Smooth muscle cell (in vitro differentiated cells): ENCODE data around the gene TMEM81. TPM values are rescaled to one million over a fixed set of nuclear protein-coding genes. Genes with fewer than 3 reads are reported as not detected.

Source experiments
- DNase-seq: peaks from one replicate; lab custom pipeline; 2025; ENCODE audit not compliant: unreplicated experiment; lab: John Stamatoyannopoulos, UW
- H2AFZ ChIP-seq: fragments of 200-600 bp; sonication (generic); 2 replicates; pipeline ENCODE4 v1.6.0; 2016; ENCODE audit warnings: antibody characterized with exemption, low read depth, mild to moderate bottlenecking
- H3F3A ChIP-seq: fragments of 200-600 bp; sonication (generic); 2 replicates; pipeline ENCODE4 v1.6.0; 2017; ENCODE audit warnings: antibody characterized with exemption, low read depth
- H3K27ac ChIP-seq: fragments of 200-600 bp; sonication (generic); 2 replicates; pipeline ENCODE4 v1.5.1; 2016; ENCODE audit warnings: low read depth, mild to moderate bottlenecking
- H3K27me3 ChIP-seq: fragments of 200-600 bp; sonication (generic); 2 replicates; pipeline ENCODE4 v1.6.1; 2016; ENCODE audit warnings: low read depth, mild to moderate bottlenecking
- H3K36me3 ChIP-seq: fragments of 200-600 bp; sonication (generic); 2 replicates; pipeline ENCODE4 v1.5.1; 2016; ENCODE audit warnings: low read depth
- H3K4me1 ChIP-seq: fragments of 200-600 bp; sonication (generic); 2 replicates; pipeline ENCODE4 v1.5.1; 2016; ENCODE audit warnings: low read depth
- H3K4me2 ChIP-seq: fragments of 200-600 bp; sonication (generic); 2 replicates; pipeline ENCODE4 v1.6.0; 2016; ENCODE audit warnings: mild to moderate bottlenecking
- H3K4me3 ChIP-seq: fragments of 200-600 bp; sonication (generic); 2 replicates; pipeline ENCODE4 v1.5.1; 2016; ENCODE audit warnings: mild to moderate bottlenecking
- H3K79me2 ChIP-seq: fragments of 200-600 bp; sonication (generic); 2 replicates; pipeline ENCODE4 v1.6.0; 2016; ENCODE audit warnings: low read depth, mild to moderate bottlenecking
- H3K9ac ChIP-seq: fragments of 200-600 bp; sonication (generic); 2 replicates; pipeline ENCODE4 v1.6.0; 2016; ENCODE audit warnings: low read depth
- H3K9me3 ChIP-seq: fragments of 200-600 bp; sonication (generic); replicated peaks from 2 replicates; pipeline ENCODE4 v1.5.1; 2016; ENCODE audit warnings: low read depth
- H4K20me1 ChIP-seq: fragments of 200-600 bp; sonication (generic); 2 replicates; pipeline ENCODE4 v1.6.0; 2016; ENCODE audit warnings: low read depth
- CTCF ChIP-seq: fragments of 200-600 bp; sonication (generic); IDR thresholded peaks from 2 replicates; pipeline ENCODE4 v1.5.1; 2017; ENCODE audit warnings: borderline replicate concordance, mild to moderate bottlenecking, antibody characterized with exemption; ENCODE audit not compliant: insufficient read depth, poor library complexity, severe bottlenecking
- WGBS: methylation state at CpG from one replicate; pipeline ENCODE4 v1.1.7; 2016; ENCODE audit warnings: low lambda C conversion rate; 5-methylcytosine and 5-hydroxymethylcytosine counted together
- polyA plus RNA-seq: library from polyadenylated mRNA; unstranded; fragments of >200 nt; fragmentation: Nextera tagmentation; extraction: Ambion mirVana; gene quantifications from 2 replicates; pipeline ENCODE4 v1.2.1, GENCODE V29; 2016
- total RNA-seq: library from RNA; depleted of rRNA; stranded (reverse); fragments of >200 nt; gene quantifications from 2 replicates; pipeline ENCODE4 v1.2.3, GENCODE V29; 2014

TMEM81 gene
- total and polyA plus RNA-seq, 2 experiments from 2014 or later, result 1.8 to 1.9 TPM

- WGBS, result 28% methylated on average over 43 of the region's 53 CpGs
- Histone ChIP-seq H3K4me1 (peaks cover 19% of the 10 kb centered on the region), H3K79me2 (no peaks in the 10 kb centered on the region), H3F3A (no peaks in the 10 kb centered on the region), H3K27ac (no peak within 1 kb of the TSS), H3K4me2 (no peak within 1 kb of the TSS), H3K4me3 (no peak within 1 kb of the TSS), H3K36me3 (no peaks in the 10 kb centered on the region), H2AFZ (no peak within 1 kb of the TSS), H3K9ac (no peak within 1 kb of the TSS), H3K9me3 (no peaks in the 10 kb centered on the region), H3K27me3 (peaks cover 98% of the 10 kb centered on the region), H4K20me1 (no peaks in the 10 kb centered on the region)
- no peak for DNase-seq
- TF ChIP-seq CTCF, result no peak
These were observed 41.1 kb downstream of the TMEM81 start, which contains the start of gene CNTN2 for GRCh38 chr1:205042911-205043806. TSS of gene CNTN2 (plus strand) at chr1:205043212. CDS start at chr1:205053186, 9,974 bp downstream.

GRCh38 chr1:205041998-205042910 lies 42.0 kb downstream of the TMEM81 start:
- Histone ChIP-seq H3K36me3 (no peaks in the 10 kb centered on the region), H3K27me3 (peaks cover 95% of the 10 kb centered on the region), H4K20me1 (no peaks in the 10 kb centered on the region), H2AFZ (no peak overlapping the region), H3K9ac (no peak overlapping the region), H3K27ac (no peak overlapping the region), H3K4me3 (no peak overlapping the region), H3K9me3 (no peaks in the 10 kb centered on the region), H3K79me2 (no peaks in the 10 kb centered on the region), H3F3A (no peaks in the 10 kb centered on the region), H3K4me1 (peaks cover 19% of the 10 kb centered on the region), H3K4me2 (no peak overlapping the region)
- 82% methylated on average over 15 of the region's 16 CpGs for WGBS
- no peak for TF ChIP-seq CTCF
- DNase-seq, result no peak

- Histone ChIP-seq H3K4me1 (peaks cover 19% of the 10 kb centered on the region), H3F3A (no peaks in the 10 kb centered on the region), H3K4me2 (no peak overlapping the region), H4K20me1 (no peaks in the 10 kb centered on the region), H3K4me3 (no peak overlapping the region), H3K36me3 (no peaks in the 10 kb centered on the region), H3K9ac (no peak overlapping the region), H2AFZ (no peak overlapping the region), H3K9me3 (no peaks in the 10 kb centered on the region), H3K27me3 (peaks cover 89% of the 10 kb centered on the region), H3K79me2 (no peaks in the 10 kb centered on the region), H3K27ac (no peak overlapping the region)
- no peak for TF ChIP-seq CTCF
- WGBS, result 67% methylated on average over 4 of the region's 4 CpGs
- DNase-seq, result no peak
These were observed 43.1 kb downstream of the TMEM81 start for GRCh38 chr1:205041001-205041715.
